C4-2B (cell line): ENCODE measurements around the gene MUTYH.

Source experiments
- ZFX ChIP-seq: fragments of 450-650 bp; IDR thresholded peaks from 2 replicates; pipeline ENCODE4 v1.6.1; 2017
- TF ChIP-seq, protein P1 (sequence below): fragments of 450-650 bp; conservative IDR thresholded peaks from 2 replicates; pipeline ENCODE4 v1.5.1; 2017; ENCODE audit warnings: mild to moderate bottlenecking

GRCh38 chr1:45334308-45335245, 5.7 kb downstream of the MUTYH start:
- TF ChIP-seq, protein P1, sequence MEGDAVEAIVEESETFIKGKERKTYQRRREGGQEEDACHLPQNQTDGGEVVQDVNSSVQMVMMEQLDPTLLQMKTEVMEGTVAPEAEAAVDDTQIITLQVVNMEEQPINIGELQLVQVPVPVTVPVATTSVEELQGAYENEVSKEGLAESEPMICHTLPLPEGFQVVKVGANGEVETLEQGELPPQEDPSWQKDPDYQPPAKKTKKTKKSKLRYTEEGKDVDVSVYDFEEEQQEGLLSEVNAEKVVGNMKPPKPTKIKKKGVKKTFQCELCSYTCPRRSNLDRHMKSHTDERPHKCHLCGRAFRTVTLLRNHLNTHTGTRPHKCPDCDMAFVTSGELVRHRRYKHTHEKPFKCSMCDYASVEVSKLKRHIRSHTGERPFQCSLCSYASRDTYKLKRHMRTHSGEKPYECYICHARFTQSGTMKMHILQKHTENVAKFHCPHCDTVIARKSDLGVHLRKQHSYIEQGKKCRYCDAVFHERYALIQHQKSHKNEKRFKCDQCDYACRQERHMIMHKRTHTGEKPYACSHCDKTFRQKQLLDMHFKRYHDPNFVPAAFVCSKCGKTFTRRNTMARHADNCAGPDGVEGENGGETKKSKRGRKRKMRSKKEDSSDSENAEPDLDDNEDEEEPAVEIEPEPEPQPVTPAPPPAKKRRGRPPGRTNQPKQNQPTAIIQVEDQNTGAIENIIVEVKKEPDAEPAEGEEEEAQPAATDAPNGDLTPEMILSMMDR = no peak
- TF ChIP-seq ZFX = no peak
